Testis (tissue), 2 donors: ENCODE results near the gene RPL18.

Experiments
- POLR2A ChIP-seq: fragments of 450-650 bp; IDR thresholded peaks from one replicate; pipeline ENCODE4 v1.6.1; 2017; ENCODE audit warnings: antibody characterized with exemption, mild to moderate bottlenecking, moderate library complexity
- TF ChIP-seq, protein P1 (sequence below), 3 experiments: fragments of 450-650 bp in 2 of 3; fragments of 200-600 bp in 1 of 3; sonication (generic) in 1 of 3; IDR thresholded peaks; one replicate each; pipeline ENCODE4 v1.5.1; 2016 to 2019; ENCODE audit warnings: antibody characterized with exemption in 3 of 3, mild to moderate bottlenecking in 2 of 3, moderate library complexity in 1 of 3

GRCh38 chr19:48578891-48579290, 40.1 kb downstream of the RPL18 start:
- TF ChIP-seq, protein P1, sequence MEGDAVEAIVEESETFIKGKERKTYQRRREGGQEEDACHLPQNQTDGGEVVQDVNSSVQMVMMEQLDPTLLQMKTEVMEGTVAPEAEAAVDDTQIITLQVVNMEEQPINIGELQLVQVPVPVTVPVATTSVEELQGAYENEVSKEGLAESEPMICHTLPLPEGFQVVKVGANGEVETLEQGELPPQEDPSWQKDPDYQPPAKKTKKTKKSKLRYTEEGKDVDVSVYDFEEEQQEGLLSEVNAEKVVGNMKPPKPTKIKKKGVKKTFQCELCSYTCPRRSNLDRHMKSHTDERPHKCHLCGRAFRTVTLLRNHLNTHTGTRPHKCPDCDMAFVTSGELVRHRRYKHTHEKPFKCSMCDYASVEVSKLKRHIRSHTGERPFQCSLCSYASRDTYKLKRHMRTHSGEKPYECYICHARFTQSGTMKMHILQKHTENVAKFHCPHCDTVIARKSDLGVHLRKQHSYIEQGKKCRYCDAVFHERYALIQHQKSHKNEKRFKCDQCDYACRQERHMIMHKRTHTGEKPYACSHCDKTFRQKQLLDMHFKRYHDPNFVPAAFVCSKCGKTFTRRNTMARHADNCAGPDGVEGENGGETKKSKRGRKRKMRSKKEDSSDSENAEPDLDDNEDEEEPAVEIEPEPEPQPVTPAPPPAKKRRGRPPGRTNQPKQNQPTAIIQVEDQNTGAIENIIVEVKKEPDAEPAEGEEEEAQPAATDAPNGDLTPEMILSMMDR (IDR thresholded peaks at IDR 0.05): no peak
- TF ChIP-seq POLR2A: no peak
